Fibroblast of villous mesenchyme (primary cell): Measurements from ENCODE around the gene DBNL. TPM values are rescaled to one million over a fixed set of nuclear protein-coding genes. Genes with fewer than 3 reads are reported as not detected.
A peak's percentile ranks its signal among the peaks of the same experiment; 100 is the strongest.
"Not testable (repeated sequence)": the region's sequence is repeated elsewhere in the genome, so short reads cannot be mapped to it uniquely, and the experiment has no call there.

ENCODE experiments used
- DNase-seq: peaks from one replicate; pipeline ENCODE4 v3.0.0-alpha.2; 2010; ENCODE audit warnings: low read depth
- H3K4me3 ChIP-seq: 2 replicates; pipeline ENCODE4 v1.5.1; 2011; ENCODE audit warnings: low read depth, mild to moderate bottlenecking, low read length
- total RNA-seq: library from RNA; depleted of rRNA; stranded (reverse); fragments of >200 nt; gene quantifications from 2 replicates; pipeline ENCODE4 v1.2.3, GENCODE V29; 2012
- TF ChIP-seq, protein P1 (sequence below): IDR thresholded peaks from 2 replicates; pipeline ENCODE4 v1.5.1; 2012; ENCODE audit warnings: low read depth, mild to moderate bottlenecking, low read length; ENCODE audit not compliant: insufficient read depth

Gene DBNL
- total RNA-seq, 1 donor = 97.2 TPM

GRCh38 chr7:44038553-44038952, 5.9 kb upstream of the DBNL start:
- not testable (repeated sequence) for H3K4me3 ChIP-seq, DNase-seq

DNA sequence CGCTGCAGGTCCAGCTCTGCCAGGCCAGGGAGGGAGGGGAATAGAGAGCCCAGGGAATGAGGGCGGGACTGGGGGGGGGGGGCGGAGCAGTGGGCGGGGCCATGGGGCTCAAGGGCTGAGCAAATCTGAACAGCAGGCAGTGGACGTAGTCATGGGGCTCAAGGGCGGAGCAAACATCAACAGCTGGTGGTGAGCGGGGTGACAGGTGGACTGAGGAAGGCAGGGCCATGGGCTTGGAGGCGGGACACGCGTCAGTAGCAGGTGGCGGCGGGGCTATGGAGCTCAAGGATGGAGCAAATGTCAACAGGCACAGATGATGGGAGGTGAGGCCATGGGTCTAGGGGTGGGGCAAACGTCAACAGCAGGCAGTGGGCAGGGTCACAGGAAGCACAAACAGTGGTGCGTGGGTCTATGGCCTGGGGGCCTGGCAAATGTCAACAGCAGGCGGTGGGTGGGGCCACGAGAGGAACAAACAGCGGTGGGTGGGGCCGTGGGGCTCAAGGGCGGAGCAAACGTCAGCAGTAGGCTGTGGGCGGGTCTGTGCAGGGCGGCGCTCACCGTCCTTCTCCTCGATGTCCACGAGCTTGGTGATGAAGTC, 5.4 kb upstream of the DBNL start:
- peak overlapping the region; percentile 49 for H3K4me3 ChIP-seq
- DNase-seq = peak; percentile 89

DNA sequence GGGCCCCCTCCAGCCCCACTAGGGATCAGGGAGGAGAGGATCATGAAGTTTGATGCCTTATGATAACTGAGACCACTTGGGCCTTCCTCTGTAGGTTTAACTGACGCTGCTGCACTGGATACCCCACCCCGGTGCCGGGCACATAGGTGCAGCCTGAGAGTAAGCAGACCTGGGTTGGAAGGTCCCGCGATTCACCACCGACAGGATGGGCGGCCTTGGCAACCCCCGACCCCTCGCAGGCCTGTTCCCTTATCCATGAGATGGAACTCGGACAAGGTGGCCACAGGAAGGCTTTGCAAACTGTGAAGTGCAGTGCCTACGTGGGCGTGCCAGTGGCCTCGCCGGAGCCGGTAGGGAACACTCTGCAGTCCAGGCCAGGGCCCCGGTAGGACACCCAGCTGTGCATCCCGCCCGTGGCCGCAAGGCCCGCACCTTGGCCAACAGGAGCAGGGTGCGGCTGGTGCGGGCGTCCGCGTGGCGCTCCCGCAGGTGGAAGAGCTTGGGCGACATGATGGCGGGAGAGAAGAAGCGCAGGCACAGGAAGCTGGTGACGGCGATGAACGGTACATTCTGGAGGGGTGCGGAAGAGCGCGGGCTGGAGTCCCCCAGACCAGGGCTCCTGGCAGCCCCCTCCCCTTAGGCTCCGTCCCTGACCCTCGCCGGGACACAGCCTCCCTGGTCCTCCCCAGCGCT, 4.6 kb upstream of the DBNL start:
- not testable (repeated sequence) for DNase-seq, H3K4me3 ChIP-seq

- TF ChIP-seq, protein P1, sequence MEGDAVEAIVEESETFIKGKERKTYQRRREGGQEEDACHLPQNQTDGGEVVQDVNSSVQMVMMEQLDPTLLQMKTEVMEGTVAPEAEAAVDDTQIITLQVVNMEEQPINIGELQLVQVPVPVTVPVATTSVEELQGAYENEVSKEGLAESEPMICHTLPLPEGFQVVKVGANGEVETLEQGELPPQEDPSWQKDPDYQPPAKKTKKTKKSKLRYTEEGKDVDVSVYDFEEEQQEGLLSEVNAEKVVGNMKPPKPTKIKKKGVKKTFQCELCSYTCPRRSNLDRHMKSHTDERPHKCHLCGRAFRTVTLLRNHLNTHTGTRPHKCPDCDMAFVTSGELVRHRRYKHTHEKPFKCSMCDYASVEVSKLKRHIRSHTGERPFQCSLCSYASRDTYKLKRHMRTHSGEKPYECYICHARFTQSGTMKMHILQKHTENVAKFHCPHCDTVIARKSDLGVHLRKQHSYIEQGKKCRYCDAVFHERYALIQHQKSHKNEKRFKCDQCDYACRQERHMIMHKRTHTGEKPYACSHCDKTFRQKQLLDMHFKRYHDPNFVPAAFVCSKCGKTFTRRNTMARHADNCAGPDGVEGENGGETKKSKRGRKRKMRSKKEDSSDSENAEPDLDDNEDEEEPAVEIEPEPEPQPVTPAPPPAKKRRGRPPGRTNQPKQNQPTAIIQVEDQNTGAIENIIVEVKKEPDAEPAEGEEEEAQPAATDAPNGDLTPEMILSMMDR = peak; percentile 6
- not testable (repeated sequence) for DNase-seq
- H3K4me3 ChIP-seq = peak overlapping the region; percentile 30
Observed at GRCh38 chr7:44040493-44040891, 4.0 kb upstream of the DBNL start.

DNA sequence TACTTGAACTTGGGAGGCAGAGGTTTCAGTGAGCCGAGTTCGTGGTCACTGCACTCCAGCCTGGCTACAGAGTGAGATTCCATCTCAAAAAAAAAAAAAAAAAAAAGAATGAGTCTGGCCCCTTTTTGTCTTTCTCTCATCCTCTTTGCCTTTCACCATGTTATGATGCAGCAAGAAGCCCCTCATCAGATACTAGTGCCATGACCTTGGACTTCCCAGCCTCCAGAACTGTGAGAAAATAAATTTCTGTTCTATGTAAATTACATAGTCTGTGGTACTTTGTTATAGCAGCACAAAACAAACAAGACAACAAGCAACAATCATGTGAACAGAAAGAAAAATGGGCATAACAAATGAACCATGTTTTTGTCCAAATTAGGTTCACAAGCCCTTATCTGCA, 2.3 kb upstream of the DBNL start:
- DNase-seq = no peak
- TF ChIP-seq, protein P1 = no peak
- H3K4me3 ChIP-seq = no peak overlapping the region

GRCh38 chr7:44043902-44044301, 600 bp upstream of the DBNL start:
- TF ChIP-seq, protein P1 = no peak
- no peak for DNase-seq
- H3K4me3 ChIP-seq = peak overlapping the region; percentile 86

- H3K4me3 ChIP-seq = peak overlapping the region; percentile 86
- TF ChIP-seq, protein P1 = no peak
- no peak for DNase-seq
Observed at GRCh38 chr7:44045226-44046014, 918 bp downstream of the DBNL start.

- no peak for DNase-seq
- TF ChIP-seq, protein P1 = no peak
- H3K4me3 ChIP-seq = no peak overlapping the region
Observed at GRCh38 chr7:44046321-44047061, 2.0 kb downstream of the DBNL start.
